ENCODE data around the gene C18orf32. TPM values are rescaled to one million over a fixed set of nuclear protein-coding genes. Genes with fewer than 3 reads are reported as not detected.

C18orf32 gene
- polyA plus RNA-seq, 3 donors = 27.5 to 134 (median 115) TPM

- intact Hi-C loops (cut with micrococcal nuclease) = no loop called here
- no peak overlapping the region for H3K4me3 Mint-ChIP-seq
- 100% methylated on average over 2 of the region's 3 CpGs for WGBS (ENCODE audit: insufficient coverage)
Measured at GRCh38 chr18:49472459-49472858, 14.6 kb downstream of the C18orf32 start.

GRCh38 chr18:49471532-49471931 is 15.5 kb downstream of the C18orf32 start:
- peaks cover 0 to 5% of the 10 kb centered on the region in 2 donors for H3K27me3 ChIP-seq (ENCODE audit: control insufficient read depth in 2 of 2, insufficient read depth in 2 of 2, low read length in 2 of 2)
- H3K4me1 Mint-ChIP-seq = peaks cover 14% of the 10 kb centered on the region
- no peak overlapping the region for H3K27ac ChIP-seq (ENCODE audit: low read depth in 1 of 2, low read length in 2 of 2)
- H3K36me3 ChIP-seq (replicated peaks in 1 of 2; ENCODE audit: control insufficient read depth in 1 of 2, insufficient read depth in 2 of 2, low read length in 2 of 2) = no peaks in the 10 kb centered on the region
- no peak overlapping the region for H3K4me3 ChIP-seq (replicated peaks in 1 of 3; ENCODE audit: low read depth in 2 of 3, low read length in 3 of 3)
- no peak overlapping the region for H3K4me2 ChIP-seq (replicated peaks; ENCODE audit: extremely low read depth, low read length, poor library complexity, severe bottlenecking)
- no peak overlapping the region for H2AFZ ChIP-seq (ENCODE audit: insufficient read depth, low read depth, low read length, poor library complexity, severe bottlenecking)
- H3K9me3 Mint-ChIP-seq = peaks cover 0 to 3% (median 0%) of the 10 kb centered on the region in 7 donors
- no peaks in the 10 kb centered on the region for H3K36me3 Mint-ChIP-seq
- H3K27me3 Mint-ChIP-seq (ENCODE audit: low read depth in 3 of 3) = peaks cover 1 to 8% (median 5%) of the 10 kb centered on the region in 3 donors
- no peaks in the 10 kb centered on the region for H4K20me1 ChIP-seq (ENCODE audit: insufficient read depth, low read length)
- no peaks in the 10 kb centered on the region for H3K79me2 ChIP-seq (ENCODE audit: insufficient read depth, low read length)
- intact Hi-C loops (cut with micrococcal nuclease) = no loop called here
- no peak for TF ChIP-seq CTCF (IDR thresholded peaks at IDR 0.05)
- H3K4me3 Mint-ChIP-seq = no peak overlapping the region
- DNase-seq = no peak
- H3K4me1 ChIP-seq (ENCODE audit: control insufficient read depth in 1 of 2, insufficient read depth in 2 of 2, low read length in 2 of 2) = peaks cover 11 to 12% of the 10 kb centered on the region in 2 donors
- no CpG with 5 or more reads among the region's 1 CpG for WGBS (ENCODE audit: insufficient coverage)
- no peak overlapping the region for H3K9ac ChIP-seq (ENCODE audit: insufficient read depth, low read length, poor library complexity, severe bottlenecking)
- no peak overlapping the region for H3K27ac Mint-ChIP-seq
- no peaks in the 10 kb centered on the region for H3K9me3 ChIP-seq (replicated peaks in 1 of 2; ENCODE audit: control insufficient read depth in 1 of 2, insufficient read depth in 1 of 2, low read length in 2 of 2)

More at GRCh38 chr18:49472459-49472858, 14.6 kb downstream of the C18orf32 start:
- Mint-ChIP-seq H3K36me3 (no peaks in the 10 kb centered on the region), H3K27ac (no peak overlapping the region), H3K9me3 (peaks cover 0 to 3% (median 0%) of the 10 kb centered on the region in 7 donors), H3K27me3 (ENCODE audit: low read depth in 3 of 3) (peaks cover 1 to 8% (median 5%) of the 10 kb centered on the region in 3 donors), H3K4me1 (peaks cover 23% of the 10 kb centered on the region)
- Histone ChIP-seq H3K9me3 (replicated peaks in 1 of 2; ENCODE audit: control insufficient read depth in 1 of 2, insufficient read depth in 1 of 2, low read length in 2 of 2) (no peaks in the 10 kb centered on the region), H3K27ac (ENCODE audit: low read depth in 1 of 2, low read length in 2 of 2) (no peak overlapping the region), H3K79me2 (ENCODE audit: insufficient read depth, low read length) (no peaks in the 10 kb centered on the region), H3K4me3 (replicated peaks in 1 of 3; ENCODE audit: low read depth in 2 of 3, low read length in 3 of 3) (no peak overlapping the region), H2AFZ (ENCODE audit: insufficient read depth, low read depth, low read length, poor library complexity, severe bottlenecking) (no peak overlapping the region), H3K36me3 (replicated peaks in 1 of 2; ENCODE audit: control insufficient read depth in 1 of 2, insufficient read depth in 2 of 2, low read length in 2 of 2) (no peaks in the 10 kb centered on the region), H3K9ac (ENCODE audit: insufficient read depth, low read length, poor library complexity, severe bottlenecking) (no peak overlapping the region), H3K4me2 (replicated peaks; ENCODE audit: extremely low read depth, low read length, poor library complexity, severe bottlenecking) (no peak overlapping the region), H3K27me3 (ENCODE audit: control insufficient read depth in 2 of 2, insufficient read depth in 2 of 2, low read length in 2 of 2) (peaks cover 0 to 5% of the 10 kb centered on the region in 2 donors), H4K20me1 (ENCODE audit: insufficient read depth, low read length) (no peaks in the 10 kb centered on the region), H3K4me1 (ENCODE audit: control insufficient read depth in 1 of 2, insufficient read depth in 2 of 2, low read length in 2 of 2) (peaks cover 21 to 22% of the 10 kb centered on the region in 2 donors)
- no peak for DNase-seq
- no peak for TF ChIP-seq CTCF (IDR thresholded peaks at IDR 0.05)
